Uterus (tissue), 2 donors: ENCODE measurements around the gene PCDHGA1.

Experiments used
- POLR2A ChIP-seq, 2 donors: fragments of 450-650 bp; IDR thresholded peaks; one replicate each; pipeline ENCODE4 v1.6.1; 2016; ENCODE audit warnings: antibody characterized with exemption in 2 of 2, mild to moderate bottlenecking in 1 of 2, moderate library complexity in 1 of 2
- TF ChIP-seq, protein P1 (sequence below), 4 experiments: fragments of 200-600 bp in 2 of 4; fragments of 450-650 bp in 2 of 4; sonication (generic) in 2 of 4; IDR thresholded peaks; one replicate each; pipeline ENCODE4 v1.5.1; 2016 to 2019; ENCODE audit warnings: antibody characterized with exemption in 4 of 4, mild to moderate bottlenecking in 2 of 4, moderate library complexity in 1 of 4

DNA sequence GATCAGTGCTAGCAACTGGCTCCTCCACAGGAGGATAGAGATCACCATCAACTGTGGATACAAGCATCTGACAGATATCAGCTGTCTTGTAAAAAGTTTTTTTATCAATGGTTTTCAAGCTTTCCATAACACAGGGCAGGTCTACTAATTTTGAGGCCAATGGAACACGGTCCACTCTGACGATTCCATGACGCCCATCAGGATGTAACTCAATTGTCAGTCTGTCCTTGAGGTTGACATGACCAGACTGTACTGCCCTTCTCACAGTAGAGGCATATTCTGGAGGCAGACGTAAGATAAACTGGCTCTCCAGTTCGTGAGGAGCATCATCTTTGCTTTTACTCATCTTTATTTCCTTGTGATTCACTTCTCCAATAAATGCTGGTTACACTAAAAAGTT, 10.6 kb upstream of the PCDHGA1 start:
- TF ChIP-seq, protein P1, sequence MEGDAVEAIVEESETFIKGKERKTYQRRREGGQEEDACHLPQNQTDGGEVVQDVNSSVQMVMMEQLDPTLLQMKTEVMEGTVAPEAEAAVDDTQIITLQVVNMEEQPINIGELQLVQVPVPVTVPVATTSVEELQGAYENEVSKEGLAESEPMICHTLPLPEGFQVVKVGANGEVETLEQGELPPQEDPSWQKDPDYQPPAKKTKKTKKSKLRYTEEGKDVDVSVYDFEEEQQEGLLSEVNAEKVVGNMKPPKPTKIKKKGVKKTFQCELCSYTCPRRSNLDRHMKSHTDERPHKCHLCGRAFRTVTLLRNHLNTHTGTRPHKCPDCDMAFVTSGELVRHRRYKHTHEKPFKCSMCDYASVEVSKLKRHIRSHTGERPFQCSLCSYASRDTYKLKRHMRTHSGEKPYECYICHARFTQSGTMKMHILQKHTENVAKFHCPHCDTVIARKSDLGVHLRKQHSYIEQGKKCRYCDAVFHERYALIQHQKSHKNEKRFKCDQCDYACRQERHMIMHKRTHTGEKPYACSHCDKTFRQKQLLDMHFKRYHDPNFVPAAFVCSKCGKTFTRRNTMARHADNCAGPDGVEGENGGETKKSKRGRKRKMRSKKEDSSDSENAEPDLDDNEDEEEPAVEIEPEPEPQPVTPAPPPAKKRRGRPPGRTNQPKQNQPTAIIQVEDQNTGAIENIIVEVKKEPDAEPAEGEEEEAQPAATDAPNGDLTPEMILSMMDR (IDR thresholded peaks at IDR 0.05) = no peak
- no peak for TF ChIP-seq POLR2A (IDR thresholded peaks at IDR 0.05)
